CD4-positive, alpha-beta T cell treated with Interleukin-6 at 100 ng/mL for 8 hours (primary cell): Measurements from ENCODE around the gene PALS2.
A peak's percentile ranks its signal among the peaks of the same experiment; 100 is the strongest.

Experiments
- DNase-seq: peaks from one replicate; pipeline ENCODE4 v3.0.0-alpha.2; 2020; ENCODE audit warnings: mixed read lengths, low spot score

Gene PALS2

GRCh38 chr7:24572997-24573553, at the start of gene PALS2:
Gene PALS2, plus strand, starts transcription at chr7:24573452. Its CDS starts 50,216 bp downstream, at chr7:24623668.
- peak; percentile 79 for DNase-seq

GRCh38 chr7:24531255-24531654, 42.0 kb upstream of the PALS2 start:
- no peak for DNase-seq

- no peak for DNase-seq
Measured at GRCh38 chr7:24536682-24537081, 36.6 kb upstream of the PALS2 start.

- no peak for DNase-seq
Measured at GRCh38 chr7:24540956-24541355, 32.3 kb upstream of the PALS2 start.

GRCh38 chr7:24545215-24545614, 28.0 kb upstream of the PALS2 start:
- no peak for DNase-seq

GRCh38 chr7:24548390-24548789, 24.9 kb upstream of the PALS2 start:
- no peak for DNase-seq

GRCh38 chr7:24549991-24550390, 23.3 kb upstream of the PALS2 start:
- DNase-seq = no peak

GRCh38 chr7:24555184-24555583, 18.1 kb upstream of the PALS2 start:
- no peak for DNase-seq

- no peak for DNase-seq
Measured at GRCh38 chr7:24555719-24556118, 17.5 kb upstream of the PALS2 start.

- peak; percentile 18 for DNase-seq
Measured at GRCh38 chr7:24560772-24561171, 12.5 kb upstream of the PALS2 start.

GRCh38 chr7:24566274-24566673, 7.0 kb upstream of the PALS2 start:
- no peak for DNase-seq

- DNase-seq = no peak
Measured at GRCh38 chr7:24570983-24571382, 2.3 kb upstream of the PALS2 start.

GRCh38 chr7:24572016-24572392, 1.2 kb upstream of the PALS2 start:
- DNase-seq = no peak

- DNase-seq = peak; percentile 31
Measured at GRCh38 chr7:24572393-24572996, 757 bp upstream of the PALS2 start.

GRCh38 chr7:24573554-24574338, 494 bp downstream of the PALS2 start:
- DNase-seq = peak; percentile 22

GRCh38 chr7:24574386-24574785, 1.1 kb downstream of the PALS2 start:
- no peak for DNase-seq

GRCh38 chr7:24574950-24575349, 1.7 kb downstream of the PALS2 start:
- no peak for DNase-seq

- DNase-seq = peak; percentile 37
Measured at GRCh38 chr7:24576171-24577025, 3.1 kb downstream of the PALS2 start.

GRCh38 chr7:24578052-24578451, 4.8 kb downstream of the PALS2 start:
- no peak for DNase-seq

- no peak for DNase-seq
Measured at GRCh38 chr7:24580283-24580946, 7.2 kb downstream of the PALS2 start.

- DNase-seq = no peak
Measured at GRCh38 chr7:24582166-24582565, 8.9 kb downstream of the PALS2 start.

- peak; percentile 46 for DNase-seq
Measured at GRCh38 chr7:24587853-24588252, 14.6 kb downstream of the PALS2 start.
